DND-41 (cell line): ENCODE data around the gene EMP2.

Experiments
- ATAC-seq: fragments of 200-7000 bp; cut with Tn5 transposase; 3 replicates; pipeline ENCODE4 v1.9.1; 2021; ENCODE audit warnings: low read depth; ENCODE audit not compliant: insufficient read depth
- DNase-seq: peaks from one replicate; pipeline ENCODE4 v3.0.0-alpha.2; 2020
- H2AFZ ChIP-seq: 2 replicates; pipeline ENCODE4 v1.6.0; 2012; ENCODE audit warnings: low read depth, low read length
- H3K27ac ChIP-seq: 2 replicates; pipeline ENCODE4 v1.5.1; 2012; ENCODE audit warnings: low read length, inconsistent platforms
- H3K27me3 ChIP-seq: fragments of 200-600 bp; sonication (generic); 2 replicates; pipeline ENCODE4 v1.6.0; 2012; ENCODE audit warnings: low read length, mild to moderate bottlenecking, inconsistent platforms; ENCODE audit not compliant: insufficient read depth, poor library complexity
- H3K36me3 ChIP-seq: 2 replicates; pipeline ENCODE4 v1.5.1; 2012; ENCODE audit warnings: low read length, inconsistent platforms; ENCODE audit not compliant: insufficient read depth
- H3K4me1 ChIP-seq: 2 replicates; pipeline ENCODE4 v1.5.1; 2012; ENCODE audit warnings: mild to moderate bottlenecking, low read length; ENCODE audit not compliant: insufficient read depth
- H3K4me2 ChIP-seq: 2 replicates; pipeline ENCODE4 v1.6.0; 2012; ENCODE audit warnings: mild to moderate bottlenecking, moderate library complexity, low read length, inconsistent platforms; ENCODE audit not compliant: insufficient read depth
- H3K4me3 ChIP-seq, 2 experiments: fragments of 200-600 bp in 1 of 2; shearing (Covaris generic) in 1 of 2; 2 replicates each; pipeline ENCODE4 v1.5.1; 2012 to 2016; ENCODE audit warnings: inconsistent platforms in 2 of 2, low read length in 2 of 2, mild to moderate bottlenecking in 2 of 2, low read depth in 1 of 2, moderate library complexity in 1 of 2
- H3K79me2 ChIP-seq: 2 replicates; pipeline ENCODE4 v1.6.0; 2012; ENCODE audit warnings: low read length, inconsistent platforms; ENCODE audit not compliant: insufficient read depth
- H3K9ac ChIP-seq: 2 replicates; pipeline ENCODE4 v1.6.0; 2012; ENCODE audit warnings: low read depth, mild to moderate bottlenecking, inconsistent platforms, low read length, moderate library complexity
- H3K9me3 ChIP-seq: 2 replicates; pipeline ENCODE4 v1.5.1; 2012; ENCODE audit warnings: low read length, moderate library complexity, mild to moderate bottlenecking, inconsistent platforms; ENCODE audit not compliant: insufficient read depth, severe bottlenecking
- H4K20me1 ChIP-seq: 2 replicates; pipeline ENCODE4 v1.6.0; 2012; ENCODE audit warnings: low read length; ENCODE audit not compliant: insufficient read depth
- CTCF ChIP-seq: IDR thresholded peaks from 2 replicates; pipeline ENCODE4 v1.5.1; 2012; ENCODE audit warnings: borderline replicate concordance, low read length, moderate library complexity, mild to moderate bottlenecking; ENCODE audit not compliant: poor library complexity, severe bottlenecking; ENCODE audit errors: extremely low read depth
- EZH2 ChIP-seq: IDR thresholded peaks from 3 replicates; pipeline ENCODE4 v1.6.1; 2012; ENCODE audit warnings: borderline replicate concordance, low read depth, mild to moderate bottlenecking, moderate library complexity, low read length, inconsistent platforms; ENCODE audit not compliant: severe bottlenecking

The EMP2 gene

GRCh38 chr16:10608687-10609401, 28.4 kb upstream of the EMP2 start:
- no peak overlapping the region for H2AFZ ChIP-seq
- no peaks in the 10 kb centered on the region for H3K36me3 ChIP-seq
- H4K20me1 ChIP-seq, result 0 out of 2 replicates have a peak, but pooled peaks cover 3% of the 10 kb centered on the region
- H3K27ac ChIP-seq, result no peak overlapping the region
- H3K4me1 ChIP-seq, result no peaks in the 10 kb centered on the region
- TF ChIP-seq CTCF, result no peak
- no peak for TF ChIP-seq EZH2
- ATAC-seq, result no peak
- no peaks in the 10 kb centered on the region for H3K79me2 ChIP-seq
- no peaks in the 10 kb centered on the region for H3K9me3 ChIP-seq
- H3K4me3 ChIP-seq, result no peak overlapping the region
- no peak overlapping the region for H3K4me2 ChIP-seq
- H3K9ac ChIP-seq, result no peak overlapping the region
- H3K27me3 ChIP-seq, result peaks cover 2% of the 10 kb centered on the region
- DNase-seq, result no peak

GRCh38 chr16:10607157-10607556, 26.8 kb upstream of the EMP2 start:
- Histone ChIP-seq H3K36me3 (no peaks in the 10 kb centered on the region), H3K9ac (no peak overlapping the region)
- DNase-seq, result no peak

GRCh38 chr16:10606607-10607006, 26.2 kb upstream of the EMP2 start:
- Histone ChIP-seq H3K4me1 (no peaks in the 10 kb centered on the region), H3K36me3 (no peaks in the 10 kb centered on the region), H3K4me3 (no peak overlapping the region), H3K27ac (no peak overlapping the region), H3K27me3 (peaks cover 2% of the 10 kb centered on the region), H3K9me3 (no peaks in the 10 kb centered on the region), H2AFZ (no peak overlapping the region), H4K20me1 (0 out of 2 replicates have a peak, but pooled peaks cover 3% of the 10 kb centered on the region), H3K79me2 (no peaks in the 10 kb centered on the region), H3K4me2 (no peak overlapping the region), H3K9ac (no peak overlapping the region)
- DNase-seq (no peak), ATAC-seq (no peak)
- no peak for TF ChIP-seq CTCF
- TF ChIP-seq EZH2, result no peak

More at GRCh38 chr16:10607157-10607556, 26.8 kb upstream of the EMP2 start:
- Histone ChIP-seq H3K4me1 (no peaks in the 10 kb centered on the region), H3K9me3 (no peaks in the 10 kb centered on the region), H3K79me2 (no peaks in the 10 kb centered on the region), H3K27ac (no peak overlapping the region), H3K27me3 (peaks cover 2% of the 10 kb centered on the region), H3K4me2 (no peak overlapping the region), H4K20me1 (0 out of 2 replicates have a peak, but pooled peaks cover 3% of the 10 kb centered on the region), H2AFZ (no peak overlapping the region), H3K4me3 (no peak overlapping the region)
- no peak for ATAC-seq
- TF ChIP-seq CTCF, result no peak
- no peak for TF ChIP-seq EZH2
